HG02943 (cell line): ENCODE data around the gene FAM168B.
"Not testable (repeated sequence)": the region's sequence is repeated elsewhere in the genome, so short reads cannot be mapped to it uniquely, and the experiment has no call there.

Experiments
- ATAC-seq: cut with Tn5 transposase; IDR thresholded peaks from one replicate; pipeline ENCODE4 v1.9.1; 2021; ENCODE audit warnings: mild to moderate bottlenecking, low read depth, moderate library complexity; ENCODE audit not compliant: unreplicated experiment

The FAM168B gene

GRCh38 chr2:131093006-131093695, at the start of gene FAM168B:
Gene FAM168B (minus strand): TSS chr2:131093460. CDS start chr2:131082646, 10,814 bp downstream.
- ATAC-seq, result peak; percentile 77

DNA sequence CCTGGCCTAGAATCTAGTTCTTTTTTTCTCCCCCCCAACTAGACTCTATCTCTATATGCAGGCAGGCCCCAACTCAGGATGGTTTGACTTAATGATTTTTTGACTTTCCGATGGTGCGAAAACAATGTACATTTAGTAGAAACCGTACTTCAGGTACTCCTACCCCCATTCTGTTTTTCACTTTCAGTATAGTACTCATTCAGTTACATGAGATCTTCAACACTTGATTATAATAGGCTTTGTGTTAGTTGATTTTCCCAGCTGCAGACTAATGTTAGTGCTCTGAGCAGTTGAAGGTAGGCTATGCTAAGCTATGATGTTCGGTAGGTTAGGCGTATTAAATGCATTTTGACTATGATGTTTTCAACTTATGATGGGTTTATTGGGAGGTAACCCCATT, 49.6 kb upstream of the FAM168B start:
- no peak for ATAC-seq

GRCh38 chr2:131140581-131140980, 47.3 kb upstream of the FAM168B start:
- no peak for ATAC-seq

- ATAC-seq, result no peak
Measured at GRCh38 chr2:131132729-131133128, 39.5 kb upstream of the FAM168B start.

- no peak for ATAC-seq
Measured at GRCh38 chr2:131130298-131130596, 37.0 kb upstream of the FAM168B start.

GRCh38 chr2:131127981-131128380, 34.7 kb upstream of the FAM168B start:
- ATAC-seq, result no peak

- no peak for ATAC-seq
Measured at GRCh38 chr2:131127076-131127475, 33.8 kb upstream of the FAM168B start.

DNA sequence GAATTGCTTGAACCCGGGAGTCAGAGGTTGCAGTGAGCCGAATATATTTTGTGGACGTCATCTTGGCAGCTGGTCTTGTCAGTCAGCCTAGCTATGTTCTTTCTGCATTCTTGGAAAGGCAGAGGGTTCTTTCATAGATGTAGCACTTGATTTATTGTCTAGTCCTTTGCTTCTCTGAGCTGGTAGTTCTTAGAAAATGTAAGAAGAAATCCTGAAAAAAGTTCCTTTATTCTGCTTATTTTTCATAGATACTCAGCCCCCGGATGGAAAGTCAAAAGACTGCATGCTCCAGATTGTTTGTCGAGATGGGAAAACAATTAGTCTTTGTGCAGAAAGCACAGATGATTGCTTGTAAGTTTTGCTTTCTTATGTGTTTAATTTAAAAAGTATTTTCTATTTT, 33.2 kb upstream of the FAM168B start:
- no peak for ATAC-seq

DNA sequence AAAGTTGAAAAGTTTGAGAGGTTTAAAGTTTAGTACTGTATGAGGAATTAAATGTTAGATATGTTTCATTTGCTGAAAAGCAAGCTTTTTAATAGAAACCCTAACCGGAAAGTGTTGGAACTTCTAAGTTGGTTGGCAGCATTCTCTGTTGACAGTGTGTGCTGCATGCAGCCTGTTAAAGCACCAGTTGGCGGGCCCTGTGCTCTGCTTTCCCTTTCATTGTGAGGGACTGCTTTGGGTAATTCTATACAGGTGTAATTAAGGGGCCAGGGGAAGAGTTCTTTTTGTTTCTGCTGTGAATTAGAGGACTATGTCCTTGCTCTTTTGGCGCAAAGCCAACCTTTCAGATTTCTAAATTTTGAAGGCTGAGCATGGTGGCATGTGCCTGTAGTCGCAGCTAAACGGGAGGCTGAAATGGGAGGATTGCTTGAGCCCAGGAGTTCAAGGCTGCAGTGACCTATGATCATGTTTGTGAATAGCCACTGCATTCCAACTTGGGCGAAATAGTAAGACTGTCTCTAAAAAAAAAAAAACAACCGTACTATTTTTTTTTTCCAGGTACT, 32.0 kb upstream of the FAM168B start:
- ATAC-seq, result no peak

GRCh38 chr2:131123192-131123591, 29.9 kb upstream of the FAM168B start:
- no peak for ATAC-seq

DNA sequence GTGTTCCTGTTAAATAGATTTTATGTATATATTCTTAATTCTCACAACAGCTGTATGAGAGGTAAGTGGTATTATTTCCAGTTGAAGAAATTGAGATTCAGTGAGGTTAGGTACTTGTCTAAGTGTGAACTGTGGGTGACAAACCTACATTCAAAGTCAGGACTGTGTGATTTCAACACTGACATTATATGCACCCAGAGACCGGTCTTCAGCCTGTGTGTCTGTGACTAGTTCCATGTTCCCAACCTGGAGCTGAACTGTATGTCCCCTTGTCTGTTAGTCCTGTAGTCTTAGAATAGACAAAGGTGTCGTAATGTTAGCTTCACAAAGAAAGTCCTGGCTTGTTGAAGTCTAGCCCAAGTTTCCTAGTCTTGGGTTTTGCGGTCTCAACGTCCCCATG, 29.2 kb upstream of the FAM168B start:
- no peak for ATAC-seq

DNA sequence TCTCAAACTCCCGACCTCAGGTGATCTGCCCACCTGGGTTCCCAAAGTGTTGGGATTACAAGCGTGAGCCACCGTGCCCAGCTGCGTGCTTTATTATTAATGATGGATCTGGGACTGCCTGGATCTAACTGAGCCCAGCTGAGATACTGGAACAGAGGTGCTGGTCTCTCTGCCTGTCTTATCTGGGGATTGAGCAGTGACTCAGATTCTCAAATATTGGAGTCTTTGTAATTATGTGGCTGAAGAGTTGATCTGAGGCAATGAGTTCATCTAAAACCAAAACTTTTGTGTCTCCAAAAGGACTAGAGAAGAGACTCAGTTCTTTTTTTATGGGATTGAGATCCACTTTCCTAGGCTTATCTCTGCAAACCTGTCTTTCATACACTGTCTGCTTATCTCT, 28.2 kb upstream of the FAM168B start:
- no peak for ATAC-seq

GRCh38 chr2:131120815-131121317, 27.6 kb upstream of the FAM168B start:
- ATAC-seq, result no peak

- no peak for ATAC-seq
Measured at GRCh38 chr2:131115752-131116151, 22.5 kb upstream of the FAM168B start.

DNA sequence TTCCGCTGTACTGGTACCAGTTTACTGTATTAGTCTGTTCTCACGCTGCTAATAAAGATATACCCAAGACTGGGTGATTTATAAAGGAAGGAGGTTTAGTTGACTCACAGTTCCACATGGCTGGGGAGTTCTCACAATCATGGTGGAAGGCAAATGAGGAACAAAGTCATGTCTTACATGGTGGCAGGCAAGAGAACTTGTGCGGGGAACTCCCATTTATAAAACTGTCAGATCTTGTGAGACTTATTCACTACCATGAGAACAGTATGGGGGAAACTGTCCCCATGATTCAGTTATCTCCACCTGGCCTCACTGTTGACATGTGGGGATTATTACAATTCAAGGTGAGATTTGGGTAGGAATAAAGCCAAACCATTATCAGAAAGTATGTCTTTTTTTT, 21.7 kb upstream of the FAM168B start:
- not testable (repeated sequence) for ATAC-seq

GRCh38 chr2:131113566-131114227, 20.4 kb upstream of the FAM168B start:
- no peak for ATAC-seq

DNA sequence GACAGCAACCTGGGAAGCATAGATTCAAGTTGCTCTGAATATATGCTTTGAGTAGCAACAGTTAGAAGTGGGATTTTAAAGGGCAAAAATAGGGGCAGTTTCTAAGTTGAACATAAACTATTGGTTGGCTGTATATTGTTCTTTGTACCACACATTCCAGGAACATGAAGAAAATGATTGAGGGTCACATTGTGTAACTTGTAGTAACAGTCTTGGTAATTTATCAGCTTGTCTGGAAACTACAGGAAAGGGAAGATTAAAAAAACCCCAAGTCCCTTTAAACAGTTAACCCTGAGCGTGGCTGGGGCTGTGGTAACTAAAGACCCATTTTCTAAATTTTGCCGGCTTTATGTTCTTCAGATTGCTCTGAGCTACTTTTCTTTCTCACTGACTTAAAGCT, 19.3 kb upstream of the FAM168B start:
- no peak for ATAC-seq

- ATAC-seq, result peak; percentile 42
Measured at GRCh38 chr2:131105950-131106801, 12.9 kb upstream of the FAM168B start.

GRCh38 chr2:131105156-131105949, 12.1 kb upstream of the FAM168B start, which contains the start of gene PLEKHB2:
Gene PLEKHB2 (plus strand): TSS chr2:131105336. CDS start chr2:131120942, 15,606 bp downstream.
- ATAC-seq, result peak; percentile 74
